ENCODE results near the gene FCGR1A.
"Not testable (repeated sequence)": the region's sequence is repeated elsewhere in the genome, so short reads cannot be mapped to it uniquely, and the experiment has no call there.

DNA sequence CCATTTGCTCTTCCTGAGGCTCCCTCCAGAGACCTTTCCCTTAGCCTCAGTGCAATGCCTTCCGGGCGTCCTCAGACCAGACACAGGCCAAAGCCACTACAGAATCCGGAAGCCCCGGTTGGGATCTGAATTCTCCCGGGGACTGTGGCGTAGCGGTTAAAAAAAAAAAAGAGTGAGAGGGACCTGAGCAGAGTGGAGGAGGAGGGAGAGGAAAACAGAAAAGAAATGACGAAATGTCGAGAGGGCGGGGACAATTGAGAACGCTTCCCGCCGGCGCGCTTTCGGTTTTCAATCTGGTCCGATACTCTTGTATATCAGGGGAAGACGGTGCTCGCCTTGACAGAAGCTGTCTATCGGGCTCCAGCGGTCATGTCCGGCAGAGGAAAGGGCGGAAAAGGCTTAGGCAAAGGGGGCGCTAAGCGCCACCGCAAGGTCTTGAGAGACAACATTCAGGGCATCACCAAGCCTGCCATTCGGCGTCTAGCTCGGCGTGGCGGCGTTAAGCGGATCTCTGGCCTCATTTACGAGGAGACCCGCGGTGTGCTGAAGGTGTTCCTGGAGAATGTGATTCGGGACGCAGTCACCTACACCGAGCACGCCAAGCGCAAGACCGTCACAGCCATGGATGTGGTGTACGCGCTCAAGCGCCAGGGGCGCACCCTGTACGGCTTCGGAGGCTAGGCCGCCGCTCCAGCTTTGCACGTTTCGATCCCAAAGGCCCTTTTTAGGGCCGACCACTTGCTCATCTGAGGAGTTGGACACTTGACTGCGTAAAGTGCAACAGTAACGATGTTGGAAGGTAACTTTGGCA lies 50.0 kb downstream of the FCGR1A start:
- TF ChIP-seq, protein P1, sequence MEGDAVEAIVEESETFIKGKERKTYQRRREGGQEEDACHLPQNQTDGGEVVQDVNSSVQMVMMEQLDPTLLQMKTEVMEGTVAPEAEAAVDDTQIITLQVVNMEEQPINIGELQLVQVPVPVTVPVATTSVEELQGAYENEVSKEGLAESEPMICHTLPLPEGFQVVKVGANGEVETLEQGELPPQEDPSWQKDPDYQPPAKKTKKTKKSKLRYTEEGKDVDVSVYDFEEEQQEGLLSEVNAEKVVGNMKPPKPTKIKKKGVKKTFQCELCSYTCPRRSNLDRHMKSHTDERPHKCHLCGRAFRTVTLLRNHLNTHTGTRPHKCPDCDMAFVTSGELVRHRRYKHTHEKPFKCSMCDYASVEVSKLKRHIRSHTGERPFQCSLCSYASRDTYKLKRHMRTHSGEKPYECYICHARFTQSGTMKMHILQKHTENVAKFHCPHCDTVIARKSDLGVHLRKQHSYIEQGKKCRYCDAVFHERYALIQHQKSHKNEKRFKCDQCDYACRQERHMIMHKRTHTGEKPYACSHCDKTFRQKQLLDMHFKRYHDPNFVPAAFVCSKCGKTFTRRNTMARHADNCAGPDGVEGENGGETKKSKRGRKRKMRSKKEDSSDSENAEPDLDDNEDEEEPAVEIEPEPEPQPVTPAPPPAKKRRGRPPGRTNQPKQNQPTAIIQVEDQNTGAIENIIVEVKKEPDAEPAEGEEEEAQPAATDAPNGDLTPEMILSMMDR (IDR thresholded peaks at IDR 0.05), result not testable (repeated sequence)
- not testable (repeated sequence) for TF ChIP-seq RAD21 (IDR thresholded peaks at IDR 0.05; ENCODE audit: low read length); JUND (IDR thresholded peaks at IDR 0.05); TEAD4 (IDR thresholded peaks at IDR 0.05; ENCODE audit: borderline replicate concordance, insufficient read depth); EZH2phosphoT487 (IDR thresholded peaks at IDR 0.05; ENCODE audit: borderline replicate concordance, low read depth); SMC3 (IDR thresholded peaks at IDR 0.05; ENCODE audit: low read depth, low read length); FOSL2 (IDR thresholded peaks at IDR 0.05; ENCODE audit: borderline replicate concordance, low read depth); GATA2 (CRISPR knock-in tag; IDR thresholded peaks at IDR 0.05); TCF12 (IDR thresholded peaks at IDR 0.05); MEF2A (IDR thresholded peaks at IDR 0.05; ENCODE audit: borderline replicate concordance, low read depth); SIN3A (IDR thresholded peaks at IDR 0.05; ENCODE audit: borderline replicate concordance, low read depth, low read length)
- TF ChIP-seq, protein P2, sequence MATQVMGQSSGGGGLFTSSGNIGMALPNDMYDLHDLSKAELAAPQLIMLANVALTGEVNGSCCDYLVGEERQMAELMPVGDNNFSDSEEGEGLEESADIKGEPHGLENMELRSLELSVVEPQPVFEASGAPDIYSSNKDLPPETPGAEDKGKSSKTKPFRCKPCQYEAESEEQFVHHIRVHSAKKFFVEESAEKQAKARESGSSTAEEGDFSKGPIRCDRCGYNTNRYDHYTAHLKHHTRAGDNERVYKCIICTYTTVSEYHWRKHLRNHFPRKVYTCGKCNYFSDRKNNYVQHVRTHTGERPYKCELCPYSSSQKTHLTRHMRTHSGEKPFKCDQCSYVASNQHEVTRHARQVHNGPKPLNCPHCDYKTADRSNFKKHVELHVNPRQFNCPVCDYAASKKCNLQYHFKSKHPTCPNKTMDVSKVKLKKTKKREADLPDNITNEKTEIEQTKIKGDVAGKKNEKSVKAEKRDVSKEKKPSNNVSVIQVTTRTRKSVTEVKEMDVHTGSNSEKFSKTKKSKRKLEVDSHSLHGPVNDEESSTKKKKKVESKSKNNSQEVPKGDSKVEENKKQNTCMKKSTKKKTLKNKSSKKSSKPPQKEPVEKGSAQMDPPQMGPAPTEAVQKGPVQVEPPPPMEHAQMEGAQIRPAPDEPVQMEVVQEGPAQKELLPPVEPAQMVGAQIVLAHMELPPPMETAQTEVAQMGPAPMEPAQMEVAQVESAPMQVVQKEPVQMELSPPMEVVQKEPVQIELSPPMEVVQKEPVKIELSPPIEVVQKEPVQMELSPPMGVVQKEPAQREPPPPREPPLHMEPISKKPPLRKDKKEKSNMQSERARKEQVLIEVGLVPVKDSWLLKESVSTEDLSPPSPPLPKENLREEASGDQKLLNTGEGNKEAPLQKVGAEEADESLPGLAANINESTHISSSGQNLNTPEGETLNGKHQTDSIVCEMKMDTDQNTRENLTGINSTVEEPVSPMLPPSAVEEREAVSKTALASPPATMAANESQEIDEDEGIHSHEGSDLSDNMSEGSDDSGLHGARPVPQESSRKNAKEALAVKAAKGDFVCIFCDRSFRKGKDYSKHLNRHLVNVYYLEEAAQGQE (IDR thresholded peaks at IDR 0.05; ENCODE audit: low read depth, low read length), result not testable (repeated sequence)
